Stimulated activated CD4-positive, alpha-beta T cell treated with anti-CD3 and anti-CD28 coated beads, TNF-alpha, amount 100 ng/mL, for 1 hour (primary cell): ENCODE data around the gene MGLL.

Source experiments
- DNase-seq, 3 donors: peaks; one replicate each; pipeline ENCODE4 v3.0.0-alpha.2; 2020; ENCODE audit warnings: low read depth in 3 of 3, low spot score in 1 of 3

Gene MGLL

GRCh38 chr3:127743351-127744252 is 78.7 kb downstream of the MGLL start:
- no peak for DNase-seq

GRCh38 chr3:127742580-127742979 is 79.7 kb downstream of the MGLL start:
- no peak for DNase-seq

- no peak for DNase-seq
Observed at GRCh38 chr3:127741690-127742089, 80.6 kb downstream of the MGLL start.

DNA sequence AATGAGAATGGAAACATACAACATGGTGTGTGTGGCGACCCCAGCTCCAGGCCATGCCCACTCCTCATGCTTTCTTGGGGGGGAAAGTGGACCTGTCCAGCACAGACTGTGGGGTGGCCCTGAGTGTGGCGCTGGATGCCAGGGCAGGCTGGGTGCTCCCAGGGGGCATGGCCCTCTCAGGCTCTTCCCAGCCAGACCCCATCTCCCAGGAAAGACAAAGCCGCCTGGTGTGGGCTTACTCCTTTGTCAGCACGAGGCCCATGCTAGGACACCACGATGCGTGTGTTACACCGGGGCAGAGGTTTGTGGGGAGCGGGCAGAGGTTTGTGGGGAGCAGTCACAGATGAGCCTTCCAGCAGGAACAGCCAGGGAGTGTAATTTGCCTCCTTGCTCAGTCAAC is 81.1 kb downstream of the MGLL start:
- no peak for DNase-seq

DNA sequence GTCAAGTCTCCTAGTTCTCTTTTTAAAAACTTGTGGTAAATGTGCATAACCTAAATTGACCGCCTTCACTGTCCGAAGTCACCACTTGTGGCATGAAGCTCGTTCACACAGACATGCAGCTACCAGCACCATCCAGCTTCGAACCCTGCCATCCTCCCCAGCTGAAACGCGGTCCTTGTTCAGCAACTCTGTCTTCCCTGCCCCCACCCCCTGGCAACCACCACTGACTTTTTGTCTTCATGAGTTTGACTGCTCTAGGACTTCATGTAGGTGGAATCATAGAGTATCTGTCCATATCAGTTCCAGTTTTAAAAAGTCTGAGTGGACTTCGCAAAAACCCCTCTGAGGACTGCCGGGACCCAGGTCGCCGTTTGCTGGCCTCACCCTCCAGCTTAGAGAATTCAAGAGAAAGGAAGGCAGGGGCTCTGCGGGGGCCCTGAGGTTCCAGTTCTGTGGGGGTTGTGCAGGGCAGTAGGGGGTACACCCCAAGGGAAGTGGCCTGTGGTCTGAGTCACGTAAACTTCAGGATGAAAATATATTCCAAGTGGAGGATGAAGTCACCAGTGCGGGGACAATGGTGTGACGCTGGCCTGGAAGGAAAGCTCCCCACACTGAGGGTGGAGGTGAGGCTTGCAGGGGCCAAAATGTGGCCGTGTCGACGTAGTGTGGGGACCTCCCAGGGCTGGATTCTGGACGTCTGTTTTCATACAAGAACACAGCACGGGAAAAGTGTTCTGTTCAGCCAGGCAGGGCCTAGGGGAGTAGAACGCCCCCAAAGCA is 82.0 kb downstream of the MGLL start:
- DNase-seq = no peak

- DNase-seq = no peak
Observed at GRCh38 chr3:127739347-127740135, 82.8 kb downstream of the MGLL start.

DNA sequence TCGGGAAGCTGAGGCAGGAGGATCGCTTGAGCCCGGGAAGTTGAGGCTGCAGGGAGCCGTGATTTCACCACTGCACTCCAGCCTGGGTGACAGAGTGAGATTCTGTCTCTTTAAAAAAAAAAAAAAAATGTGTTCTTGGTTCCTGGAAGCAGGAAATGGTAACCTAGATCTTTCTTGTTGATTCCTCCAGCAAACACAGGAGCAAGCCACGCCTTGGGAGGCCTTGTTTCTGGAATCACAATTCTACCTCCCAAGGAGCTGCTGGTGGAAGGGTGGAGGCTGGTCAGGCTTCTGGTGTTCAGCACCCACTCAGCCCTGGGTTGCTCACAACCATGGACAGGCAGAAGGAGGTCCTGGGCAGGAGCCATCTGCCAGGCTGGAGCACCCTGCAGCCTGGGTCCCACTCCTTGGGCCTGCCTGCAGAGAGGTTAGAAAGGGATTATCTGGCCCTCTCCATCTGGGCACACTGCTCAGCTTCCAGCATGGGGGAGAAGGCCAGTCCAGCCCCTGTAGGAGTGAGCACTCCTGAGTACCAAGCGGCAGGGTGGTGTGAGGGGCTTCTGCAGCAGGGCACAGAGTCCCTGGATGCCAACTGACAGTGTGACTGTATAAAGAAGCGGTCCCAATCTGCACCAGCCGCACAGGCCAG is 84.0 kb downstream of the MGLL start:
- no peak for DNase-seq

DNA sequence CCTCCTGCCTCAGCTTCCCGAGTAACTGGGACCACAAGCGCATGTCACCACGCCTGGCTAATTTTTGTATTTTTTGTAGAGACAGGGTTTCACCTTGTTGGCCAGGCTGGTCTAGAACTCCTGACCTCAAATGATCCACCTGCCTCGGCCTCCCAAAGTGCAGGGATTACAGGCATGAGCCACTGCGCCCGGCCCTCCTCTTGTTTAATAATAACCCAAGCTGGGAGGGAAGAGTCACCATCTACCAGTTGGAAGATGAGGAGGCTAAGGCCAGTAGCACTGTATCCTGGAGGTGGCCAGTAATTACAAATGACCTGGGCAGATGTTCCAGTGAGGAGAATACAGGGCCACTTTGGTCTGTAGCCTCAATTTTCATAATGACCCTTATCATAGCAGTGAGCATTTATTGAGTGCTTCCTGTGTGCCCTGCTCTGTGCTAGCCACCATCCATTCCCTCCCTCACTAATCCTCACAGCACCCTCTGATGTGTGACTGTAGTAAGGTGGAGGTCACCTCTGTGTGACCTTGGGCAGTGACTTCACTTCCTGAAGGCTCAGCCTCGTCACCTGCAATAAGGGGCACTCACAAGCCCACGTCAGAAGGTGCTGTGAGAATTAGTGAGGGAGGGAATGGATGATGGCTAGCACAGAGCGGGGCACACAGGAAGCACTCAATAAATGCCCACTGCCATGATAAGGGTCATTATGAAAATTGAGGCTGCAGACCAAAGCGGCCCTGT is 85.3 kb downstream of the MGLL start:
- DNase-seq = no peak

DNA sequence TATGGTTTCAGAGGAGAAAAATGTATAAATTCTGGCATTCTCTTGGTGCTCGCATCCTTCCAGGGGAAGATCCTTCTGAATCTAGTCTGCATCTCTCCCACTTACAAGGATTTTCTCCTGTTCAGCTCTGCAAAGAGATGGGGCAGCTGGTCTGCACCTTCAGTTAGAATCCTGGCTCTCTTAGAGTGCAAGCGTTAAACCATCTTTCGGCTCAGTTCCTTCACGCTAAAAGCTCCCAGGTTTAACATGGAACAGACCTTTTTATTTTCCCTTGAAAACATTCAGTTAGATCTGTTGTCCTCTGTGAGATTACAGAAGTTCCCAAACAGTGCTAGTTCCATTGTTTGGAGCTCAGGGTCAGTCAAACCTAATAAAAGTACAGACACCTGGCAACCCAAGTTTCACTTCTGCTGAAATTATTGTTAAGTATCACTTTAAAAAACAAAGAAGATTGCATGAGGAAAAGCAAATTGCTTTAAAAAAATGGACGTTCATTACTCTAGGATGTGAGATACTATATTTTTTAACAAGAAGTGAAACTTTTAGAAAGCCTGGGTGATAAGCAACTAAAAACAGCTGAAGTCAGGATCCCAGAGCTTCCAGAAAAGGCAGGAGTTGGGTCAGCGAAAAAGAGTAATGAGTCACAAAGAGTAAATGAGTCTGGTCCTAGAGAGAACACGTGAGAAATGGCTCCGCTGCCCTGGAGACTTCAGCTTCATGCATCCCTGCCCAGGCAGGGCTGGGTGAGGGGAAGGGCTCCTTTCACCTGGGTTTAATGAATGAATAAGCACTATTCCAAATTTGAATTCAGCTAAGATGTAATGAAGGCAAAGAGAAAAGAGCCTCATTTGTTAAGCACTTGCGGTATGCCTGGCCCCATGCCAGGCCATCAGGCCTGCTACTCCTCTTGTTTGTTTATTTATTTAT is 86.3 kb downstream of the MGLL start:
- no peak for DNase-seq

DNA sequence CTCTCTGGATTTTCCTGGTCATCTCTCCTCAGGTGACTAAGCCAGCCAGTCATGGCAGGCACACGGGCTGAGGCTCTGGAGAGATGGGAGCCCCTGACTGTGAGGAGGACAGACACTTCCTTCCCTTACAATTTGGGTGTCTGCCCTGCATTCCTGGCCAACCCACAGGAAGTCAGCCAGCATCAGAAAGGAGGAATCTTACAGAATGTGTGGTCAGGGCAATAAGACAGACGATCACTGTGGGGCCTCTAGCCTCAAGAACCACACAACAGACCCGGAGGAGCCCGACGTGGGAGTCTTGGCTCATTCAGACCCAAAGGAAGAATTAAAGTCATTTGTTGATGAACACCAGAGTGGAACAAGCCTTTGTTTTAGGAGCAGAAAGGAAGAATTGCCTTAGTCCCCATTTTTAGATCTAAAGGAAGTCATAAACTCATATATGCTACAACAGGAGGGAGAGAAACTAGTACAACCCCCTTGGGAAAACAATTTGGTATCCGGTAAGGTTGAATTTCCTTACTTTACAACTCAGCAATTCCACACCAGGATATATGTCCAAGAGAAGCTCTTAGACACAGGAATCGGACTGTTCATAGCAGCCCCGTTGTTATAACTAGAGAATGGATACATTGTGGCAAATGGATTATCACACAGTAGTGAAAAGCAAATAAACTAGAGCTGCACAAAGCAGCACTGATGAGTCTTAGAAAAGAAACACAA is 87.4 kb downstream of the MGLL start:
- DNase-seq = no peak

- DNase-seq = no peak
Observed at GRCh38 chr3:127734181-127734720, 88.1 kb downstream of the MGLL start.

DNA sequence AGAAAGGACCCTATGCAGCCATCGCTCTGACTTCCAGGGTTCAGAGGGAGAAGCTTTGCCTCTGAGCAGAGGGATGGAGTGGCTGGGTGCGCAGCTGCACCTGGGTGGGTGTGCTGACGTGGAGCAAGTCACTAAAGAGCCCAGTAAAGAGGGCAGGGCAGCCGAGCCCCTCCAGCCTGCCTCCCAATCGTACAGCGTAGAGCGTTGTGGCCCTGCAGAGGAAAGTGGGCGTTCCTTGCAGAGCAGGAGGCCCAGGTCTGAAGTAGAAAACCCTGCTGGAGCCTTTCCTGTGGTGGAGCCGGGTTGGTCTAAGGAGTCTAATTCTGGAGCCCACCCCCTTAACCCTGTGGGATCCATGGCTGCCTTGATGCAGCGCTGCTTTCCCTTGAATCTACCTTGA is 88.5 kb downstream of the MGLL start:
- DNase-seq = no peak

DNA sequence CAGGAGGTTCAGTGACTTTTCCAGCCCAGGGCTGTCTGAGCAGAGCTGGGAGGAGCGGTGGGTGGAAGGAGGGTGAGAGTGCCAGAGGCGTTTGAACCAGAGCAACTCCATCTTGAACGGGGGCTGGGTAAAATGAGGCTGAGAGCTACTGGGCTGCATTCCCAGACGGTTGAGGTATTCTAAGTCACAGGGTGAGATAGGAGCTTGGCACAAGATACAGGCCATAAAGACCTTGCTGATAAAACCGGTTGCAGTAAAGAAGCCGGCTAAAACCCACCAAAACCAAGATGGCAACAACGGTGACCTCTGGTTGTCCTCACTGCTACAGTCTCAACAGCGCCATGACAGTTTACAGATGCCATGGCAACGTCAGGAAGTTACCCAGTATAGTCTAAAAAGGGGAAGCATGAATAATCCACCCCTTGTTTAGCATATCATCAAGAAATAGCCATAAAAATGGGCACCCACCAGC is 89.4 kb downstream of the MGLL start:
- no peak for DNase-seq

- no peak for DNase-seq
Observed at GRCh38 chr3:127732303-127732702, 90.0 kb downstream of the MGLL start.

GRCh38 chr3:127731546-127732289 is 90.6 kb downstream of the MGLL start:
- no peak for DNase-seq

DNA sequence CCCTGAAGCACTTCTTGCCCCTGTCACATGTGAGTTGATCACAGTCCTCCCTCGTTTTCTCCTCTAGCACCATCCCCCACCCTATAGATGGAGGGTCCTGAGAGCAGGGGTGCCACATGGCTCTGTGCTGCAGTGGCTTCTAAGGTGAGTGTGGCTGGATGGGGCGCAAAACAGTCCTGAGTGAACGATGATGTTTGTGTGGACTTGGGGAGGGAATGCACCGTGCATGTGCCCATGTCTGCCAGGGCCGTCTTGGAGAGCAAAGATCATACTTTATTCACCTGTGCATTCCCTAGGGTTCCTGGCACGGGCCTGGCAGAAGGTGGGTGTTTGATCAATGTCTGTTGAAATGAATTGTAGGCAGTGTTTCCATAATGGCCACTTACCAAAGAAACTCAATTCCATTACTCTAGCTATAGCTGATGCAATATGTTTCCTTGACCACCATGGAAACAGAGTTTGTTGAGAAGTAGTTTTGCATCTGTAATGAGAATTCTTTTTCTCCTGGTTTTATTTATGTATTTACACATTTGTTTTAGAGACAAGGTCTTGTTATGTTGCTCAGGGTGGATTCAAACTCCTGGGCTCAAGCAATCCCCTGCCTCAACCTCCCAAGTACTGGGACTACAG is 91.5 kb downstream of the MGLL start:
- no peak for DNase-seq

DNA sequence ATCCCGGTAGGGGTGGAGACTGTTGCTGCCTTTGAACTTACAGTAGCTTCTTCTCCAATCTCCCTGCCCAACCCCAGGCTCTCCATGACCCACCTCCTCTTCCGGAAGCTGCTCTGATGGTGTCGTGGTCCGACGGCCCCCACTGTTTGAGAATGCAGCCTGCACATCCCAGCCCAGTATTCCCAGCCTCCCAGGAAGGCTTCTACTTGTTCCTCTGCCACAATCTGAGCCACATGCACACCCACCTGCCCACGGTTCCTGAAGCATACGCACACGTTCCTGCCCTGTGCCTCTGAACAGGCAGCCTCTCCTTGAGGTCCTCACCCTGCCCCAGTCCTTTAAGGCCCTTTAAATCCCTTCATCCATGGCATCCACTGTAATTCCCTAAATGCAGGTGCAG is 92.1 kb downstream of the MGLL start:
- DNase-seq = no peak
